DND-41 (cell line): Measurements from ENCODE around the gene CTXN2.

Source experiments
- CTCF ChIP-seq: IDR thresholded peaks from 2 replicates; pipeline ENCODE4 v1.5.1; 2012; ENCODE audit warnings: borderline replicate concordance, low read length, moderate library complexity, mild to moderate bottlenecking; ENCODE audit not compliant: poor library complexity, severe bottlenecking; ENCODE audit errors: extremely low read depth
- EZH2 ChIP-seq: IDR thresholded peaks from 3 replicates; pipeline ENCODE4 v1.6.1; 2012; ENCODE audit warnings: borderline replicate concordance, low read depth, mild to moderate bottlenecking, moderate library complexity, low read length, inconsistent platforms; ENCODE audit not compliant: severe bottlenecking

GRCh38 chr15:48145923-48146322, 45.5 kb upstream of the CTXN2 start:
- TF ChIP-seq EZH2 (no peak), CTCF (no peak)
